Neuronal stem cell (in vitro differentiated cells): ENCODE measurements around the gene MTA3.

Source experiments
- DNase-seq: peaks from one replicate; pipeline ENCODE4 v3.0.0-alpha.2; 2013; ENCODE audit warnings: low spot score
- H2AFZ ChIP-seq: one replicate; pipeline ENCODE4 v1.6.1; 2013; ENCODE audit warnings: mild to moderate bottlenecking, low read length, inconsistent platforms
- H2AK5ac ChIP-seq: 2 replicates; pipeline ENCODE4 v1.6.1; 2013; ENCODE audit warnings: low read depth, mild to moderate bottlenecking, inconsistent platforms, low read length, moderate library complexity, mixed read lengths
- H2BK120ac ChIP-seq: 2 replicates; pipeline ENCODE4 v1.6.1; 2013; ENCODE audit warnings: low read depth, mild to moderate bottlenecking, inconsistent platforms, low read length, moderate library complexity, mixed read lengths
- H2BK12ac ChIP-seq: one replicate; pipeline ENCODE4 v1.6.1; 2013; ENCODE audit warnings: low read length, inconsistent platforms
- H2BK15ac ChIP-seq: 2 replicates; pipeline ENCODE4 v1.6.1; 2013; ENCODE audit warnings: mild to moderate bottlenecking, low read length, inconsistent platforms, mixed read lengths
- H2BK5ac ChIP-seq: one replicate; pipeline ENCODE4 v1.6.1; 2013; ENCODE audit warnings: inconsistent platforms, mild to moderate bottlenecking, low read length, moderate library complexity
- H3K14ac ChIP-seq: one replicate; pipeline ENCODE4 v1.6.1; 2013; ENCODE audit warnings: low read length, inconsistent platforms
- H3K18ac ChIP-seq: 2 replicates; pipeline ENCODE4 v1.6.1; 2013; ENCODE audit warnings: low read length, inconsistent platforms
- H3K23ac ChIP-seq: 2 replicates; pipeline ENCODE4 v1.6.1; 2013; ENCODE audit warnings: low read depth, mild to moderate bottlenecking, mixed read lengths, low read length, inconsistent platforms; ENCODE audit not compliant: poor library complexity
- H3K27ac ChIP-seq: replicated peaks from 3 replicates; pipeline ENCODE4 v1.5.1; 2013; ENCODE audit warnings: low read length, inconsistent platforms
- H3K27me3 ChIP-seq, 3 experiments: 2 replicates each; pipeline ENCODE4 v1.6.1; 2013; ENCODE audit warnings: low read length in 3 of 3, mild to moderate bottlenecking in 2 of 3, inconsistent platforms in 1 of 3, low read depth in 1 of 3, mixed read lengths in 1 of 3, moderate library complexity in 1 of 3; ENCODE audit not compliant: control insufficient read depth in 3 of 3, insufficient read depth in 3 of 3
- H3K36me3 ChIP-seq, 2 donors: replicated peaks in 1 of 2; 2 replicates each; pipeline ENCODE4 v1.6.1; 2013; ENCODE audit warnings: low read length in 2 of 2; ENCODE audit not compliant: control insufficient read depth in 2 of 2, insufficient read depth in 2 of 2
- H3K4ac ChIP-seq: 2 replicates; pipeline ENCODE4 v1.6.1; 2013; ENCODE audit warnings: inconsistent platforms, mild to moderate bottlenecking, low read length, moderate library complexity
- H3K4me1 ChIP-seq, 2 donors: 1 replicate in 1 of 2; 2 replicates in 1 of 2; pipeline ENCODE4 v1.6.1; 2013; ENCODE audit warnings: low read length in 2 of 2, low read depth in 1 of 2; ENCODE audit not compliant: control insufficient read depth in 2 of 2, insufficient read depth in 1 of 2
- H3K4me2 ChIP-seq: one replicate; pipeline ENCODE4 v1.6.1; 2013; ENCODE audit warnings: mild to moderate bottlenecking, low read length, inconsistent platforms; ENCODE audit not compliant: insufficient read depth, poor library complexity, severe bottlenecking
- H3K4me3 ChIP-seq, 2 donors: 2 replicates each; pipeline ENCODE4 v1.5.1; 2013; ENCODE audit warnings: low read length in 2 of 2, mild to moderate bottlenecking in 2 of 2, inconsistent platforms in 1 of 2, moderate library complexity in 1 of 2
- H3K79me1 ChIP-seq: one replicate; pipeline ENCODE4 v1.6.1; 2013; ENCODE audit warnings: low read depth, mild to moderate bottlenecking, inconsistent platforms, low read length, moderate library complexity
- H3K9ac ChIP-seq: one replicate; pipeline ENCODE4 v1.6.1; 2013; ENCODE audit warnings: mild to moderate bottlenecking, low read depth, low read length, inconsistent platforms; ENCODE audit not compliant: poor library complexity
- H3K9me3 ChIP-seq, 2 donors: replicated peaks in 1 of 2; 2 replicates each; pipeline versions ENCODE3 to v1.6.1; 2013; ENCODE audit warnings: low read length in 2 of 2, mild to moderate bottlenecking in 2 of 2, inconsistent platforms in 1 of 2, low read depth in 1 of 2, mixed read lengths in 1 of 2, moderate library complexity in 1 of 2; ENCODE audit not compliant: control insufficient read depth in 2 of 2, insufficient read depth in 1 of 2
- H4K8ac ChIP-seq: one replicate; pipeline ENCODE4 v1.6.1; 2013; ENCODE audit warnings: low read depth, mild to moderate bottlenecking, inconsistent platforms, low read length, moderate library complexity
- H4K91ac ChIP-seq: one replicate; pipeline ENCODE4 v1.6.1; 2013; ENCODE audit warnings: low read length, low read depth, mild to moderate bottlenecking, inconsistent platforms; ENCODE audit not compliant: poor library complexity
- WGBS, 2 donors: extraction: QIAGEN DNeasy Blood & Tissue Kit; methylation state at CpG; one replicate each; pipeline ENCODE4 v1.1.7; 2013; ENCODE audit warnings: missing lambda C conversion rate in 2 of 2, mixed read lengths in 1 of 2; ENCODE audit not compliant: insufficient read length in 2 of 2, insufficient replicate concordance in 1 of 2; ENCODE audit errors: extremely low coverage in 2 of 2; 5-methylcytosine and 5-hydroxymethylcytosine counted together

MTA3 gene

GRCh38 chr2:42698940-42699339 is 130.5 kb downstream of the MTA3 start:
- H3K18ac ChIP-seq = no peak overlapping the region
- no CpG with 5 or more reads among the region's 4 CpGs for WGBS, 2 donors

GRCh38 chr2:42706836-42707235 is 138.4 kb downstream of the MTA3 start:
- H3K4me2 ChIP-seq = no peak overlapping the region
- WGBS, 2 donors = no CpG with 5 or more reads among the region's 3 CpGs
- no peak overlapping the region for H2BK120ac ChIP-seq
- no peaks in the 10 kb centered on the region for H3K9me3 ChIP-seq
- H2BK5ac ChIP-seq = no peak overlapping the region
- no peaks in the 10 kb centered on the region for H3K79me1 ChIP-seq
- no peak overlapping the region for H3K27ac ChIP-seq
- no peak overlapping the region for H2BK12ac ChIP-seq
- no peak overlapping the region for H2AFZ ChIP-seq
- H3K23ac ChIP-seq = no peak overlapping the region
- no peaks in the 10 kb centered on the region for H3K27me3 ChIP-seq
- H3K14ac ChIP-seq = no peak overlapping the region
- DNase-seq = no peak
- H3K18ac ChIP-seq = no peak overlapping the region
- H3K36me3 ChIP-seq = peaks cover 7 to 45% of the 10 kb centered on the region in 2 donors
- no peak overlapping the region for H3K4me3 ChIP-seq
- no peak overlapping the region for H4K8ac ChIP-seq
- H3K4me1 ChIP-seq = no peaks in the 10 kb centered on the region
- no peak overlapping the region for H2BK15ac ChIP-seq
- no peak overlapping the region for H3K9ac ChIP-seq
- no peak overlapping the region for H3K4ac ChIP-seq
- H2AK5ac ChIP-seq = no peak overlapping the region
- no peak overlapping the region for H4K91ac ChIP-seq

More at GRCh38 chr2:42698940-42699339, 130.5 kb downstream of the MTA3 start:
- no peaks in the 10 kb centered on the region for H3K79me1 ChIP-seq
- no peak overlapping the region for H2BK15ac ChIP-seq
- H2AK5ac ChIP-seq = no peak overlapping the region
- H3K27me3 ChIP-seq = no peaks in the 10 kb centered on the region
- no peak overlapping the region for H3K4me3 ChIP-seq
- H3K9me3 ChIP-seq = no peaks in the 10 kb centered on the region
- H2BK5ac ChIP-seq = no peak overlapping the region
- no peak overlapping the region for H2BK120ac ChIP-seq
- H3K27ac ChIP-seq = no peak overlapping the region
- no peak overlapping the region for H3K4ac ChIP-seq
- no peak overlapping the region for H3K14ac ChIP-seq
- DNase-seq = no peak
- H3K23ac ChIP-seq = no peak overlapping the region
- no peaks in the 10 kb centered on the region for H3K4me1 ChIP-seq
- no peak overlapping the region for H3K9ac ChIP-seq
- H2AFZ ChIP-seq = no peak overlapping the region
- no peak overlapping the region for H4K8ac ChIP-seq
- no peak overlapping the region for H2BK12ac ChIP-seq
- H3K4me2 ChIP-seq = no peak overlapping the region
- H3K36me3 ChIP-seq = peaks cover 0 to 5% of the 10 kb centered on the region in 2 donors
- H4K91ac ChIP-seq = no peak overlapping the region

GRCh38 chr2:42708179-42708578 is 139.7 kb downstream of the MTA3 start:
- DNase-seq = no peak
- no peak overlapping the region for H3K27ac ChIP-seq
- no peak overlapping the region for H4K91ac ChIP-seq
- H2BK120ac ChIP-seq = no peak overlapping the region
- no peak overlapping the region for H3K23ac ChIP-seq
- H3K18ac ChIP-seq = no peak overlapping the region
- no peak overlapping the region for H2BK12ac ChIP-seq
- no peak overlapping the region for H2BK5ac ChIP-seq
- no CpG with 5 or more reads among the region's 6 CpGs for WGBS, 2 donors
- no peak overlapping the region for H3K4me2 ChIP-seq
- H3K9me3 ChIP-seq = no peaks in the 10 kb centered on the region
- H3K4me1 ChIP-seq = no peaks in the 10 kb centered on the region
- no peaks in the 10 kb centered on the region for H3K79me1 ChIP-seq
- no peak overlapping the region for H4K8ac ChIP-seq
- no peak overlapping the region for H2BK15ac ChIP-seq
- H3K27me3 ChIP-seq = no peaks in the 10 kb centered on the region
- H3K4ac ChIP-seq = no peak overlapping the region
- H2AK5ac ChIP-seq = no peak overlapping the region
- no peak overlapping the region for H2AFZ ChIP-seq
- peaks cover 7 to 42% of the 10 kb centered on the region in 2 donors for H3K36me3 ChIP-seq
- H3K14ac ChIP-seq = no peak overlapping the region
- H3K4me3 ChIP-seq = no peak overlapping the region
- no peak overlapping the region for H3K9ac ChIP-seq

GRCh38 chr2:42711896-42712295 is 143.5 kb downstream of the MTA3 start:
- no peak overlapping the region for H2BK5ac ChIP-seq
- H3K4ac ChIP-seq = no peak overlapping the region
- no peak overlapping the region for H3K18ac ChIP-seq
- H2BK12ac ChIP-seq = no peak overlapping the region
- H3K23ac ChIP-seq = no peak overlapping the region
- no peak overlapping the region for H3K4me3 ChIP-seq
- no peaks in the 10 kb centered on the region for H3K9me3 ChIP-seq
- H3K9ac ChIP-seq = no peak overlapping the region
- no peaks in the 10 kb centered on the region for H3K79me1 ChIP-seq
- no peaks in the 10 kb centered on the region for H3K27me3 ChIP-seq
- peaks cover 5 to 28% of the 10 kb centered on the region in 2 donors for H3K36me3 ChIP-seq
- no peak overlapping the region for H4K8ac ChIP-seq
- no peak overlapping the region for H3K27ac ChIP-seq
- H3K4me2 ChIP-seq = no peak overlapping the region
- no peak for DNase-seq
- no peak overlapping the region for H3K14ac ChIP-seq
- no peak overlapping the region for H2BK120ac ChIP-seq
- no peaks in the 10 kb centered on the region for H3K4me1 ChIP-seq
- H2BK15ac ChIP-seq = no peak overlapping the region
- no peak overlapping the region for H2AFZ ChIP-seq
- no peak overlapping the region for H4K91ac ChIP-seq
- WGBS, 2 donors = no CpG with 5 or more reads among the region's 1 CpG
- H2AK5ac ChIP-seq = no peak overlapping the region
